Right kidney (tissue), 9 donors: ENCODE measurements around the gene RNF26.
A peak's percentile ranks its signal among the peaks of the same experiment; 100 is the strongest.

Experiments used
- DNase-seq: peaks from one replicate; pipeline ENCODE4 v3.0.0-alpha.2; 2016
- long read RNA-seq, 8 donors: transcript quantifications; one replicate each; lab custom pipeline, GENCODE V29; 2026

The RNF26 gene
- long read RNA-seq, donor 1, transcript RNF26-201 (1 exons, 2,787 nt) = major isoform, 47 of 47 reads
- long read RNA-seq, donor 1, partial matches to known transcripts = 0 of 47 reads
- long read RNA-seq, donor 1, other reads (novel, unspliced or antisense) = 0 of 47 reads
- long read RNA-seq, donor 2, transcript RNF26-201 (1 exons, 2,787 nt) = major isoform, 30 of 30 reads
- long read RNA-seq, donor 2, partial matches to known transcripts = 0 of 30 reads
- long read RNA-seq, donor 2, other reads (novel, unspliced or antisense) = 0 of 30 reads
- long read RNA-seq, donor 3, transcript RNF26-201 (1 exons, 2,787 nt) = major isoform, 21 of 21 reads
- long read RNA-seq, donor 3, partial matches to known transcripts = 0 of 21 reads
- long read RNA-seq, donor 3, other reads (novel, unspliced or antisense) = 0 of 21 reads
- long read RNA-seq, donor 4, transcript RNF26-201 (1 exons, 2,787 nt) = major isoform, 52 of 52 reads
- long read RNA-seq, donor 4, partial matches to known transcripts = 0 of 52 reads
- long read RNA-seq, donor 4, other reads (novel, unspliced or antisense) = 0 of 52 reads
- long read RNA-seq, donor 5, transcript RNF26-201 (1 exons, 2,787 nt) = major isoform, 25 of 25 reads
- long read RNA-seq, donor 5, partial matches to known transcripts = 0 of 25 reads
- long read RNA-seq, donor 5, other reads (novel, unspliced or antisense) = 0 of 25 reads
- long read RNA-seq, donor 6, transcript RNF26-201 (1 exons, 2,787 nt) = major isoform, 43 of 43 reads
- long read RNA-seq, donor 6, partial matches to known transcripts = 0 of 43 reads
- long read RNA-seq, donor 6, other reads (novel, unspliced or antisense) = 0 of 43 reads
- long read RNA-seq, donor 7, transcript RNF26-201 (1 exons, 2,787 nt) = major isoform, 86 of 86 reads
- long read RNA-seq, donor 7, partial matches to known transcripts = 0 of 86 reads
- long read RNA-seq, donor 7, other reads (novel, unspliced or antisense) = 0 of 86 reads
- long read RNA-seq, donor 8, transcript RNF26-201 (1 exons, 2,787 nt) = major isoform, 45 of 45 reads
- long read RNA-seq, donor 8, partial matches to known transcripts = 0 of 45 reads
- long read RNA-seq, donor 8, other reads (novel, unspliced or antisense) = 0 of 45 reads

DNA sequence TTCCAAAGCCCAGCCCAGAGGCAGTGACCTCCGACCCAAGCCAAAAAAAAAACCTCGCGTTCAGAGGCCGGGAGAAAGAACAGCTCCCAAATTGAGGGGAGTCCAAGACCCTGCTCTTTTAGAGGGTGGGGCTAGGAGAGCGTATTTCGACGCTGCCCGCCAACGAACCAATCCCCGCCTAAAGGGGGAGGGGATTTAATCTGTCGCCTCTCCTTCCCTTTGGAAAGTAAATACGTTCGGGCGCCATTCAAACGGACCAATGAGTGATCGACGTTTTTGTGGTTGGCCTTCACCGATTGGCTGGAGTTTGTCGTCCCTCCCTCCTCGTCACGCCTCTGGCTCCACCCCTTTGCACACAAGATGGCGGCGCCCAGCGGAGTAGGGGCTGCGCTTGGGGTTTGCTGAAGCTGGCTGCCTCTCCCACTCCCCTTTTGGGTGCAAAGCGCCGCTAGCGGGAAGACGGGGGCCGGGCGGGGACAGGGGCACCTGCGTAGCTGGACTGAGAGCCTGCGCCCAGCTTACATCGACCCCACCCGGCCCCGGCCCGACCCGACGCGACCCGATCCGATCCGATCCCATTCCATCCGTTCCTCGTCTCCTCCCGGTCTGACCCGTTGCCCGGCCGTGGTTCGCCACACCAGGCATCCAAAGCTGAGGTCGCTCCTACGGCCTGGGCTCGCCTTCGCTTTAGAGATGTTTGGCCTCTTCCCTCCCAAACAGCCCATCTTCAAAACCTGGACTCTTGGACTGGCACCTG is at the start of gene RNF26:
Gene RNF26, plus strand, starts transcription at position 354 of the 757 bp plus-strand sequence. CDS start 596 bp downstream, outside the sequence.
- peak; percentile 88 for DNase-seq

DNA sequence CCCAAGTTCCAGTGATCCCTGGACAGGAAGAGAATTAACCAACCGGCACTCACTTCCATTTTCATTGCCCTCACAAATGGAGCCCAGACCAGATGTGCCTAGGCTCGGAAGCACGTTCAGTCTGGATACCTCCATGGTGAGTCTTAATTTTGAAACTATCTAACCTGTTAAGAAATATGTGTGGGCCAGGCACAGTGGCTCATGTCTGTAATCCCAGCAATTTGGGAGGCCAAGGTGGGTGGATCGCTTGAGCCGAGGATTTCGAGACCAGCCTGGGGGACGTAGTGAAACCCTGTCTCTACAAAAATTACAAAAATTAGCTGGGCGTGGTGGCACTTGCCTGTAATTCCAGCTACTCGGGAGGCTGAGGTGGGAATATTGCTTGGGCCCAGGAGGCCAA is 48.9 kb upstream of the RNF26 start:
- DNase-seq = no peak

DNA sequence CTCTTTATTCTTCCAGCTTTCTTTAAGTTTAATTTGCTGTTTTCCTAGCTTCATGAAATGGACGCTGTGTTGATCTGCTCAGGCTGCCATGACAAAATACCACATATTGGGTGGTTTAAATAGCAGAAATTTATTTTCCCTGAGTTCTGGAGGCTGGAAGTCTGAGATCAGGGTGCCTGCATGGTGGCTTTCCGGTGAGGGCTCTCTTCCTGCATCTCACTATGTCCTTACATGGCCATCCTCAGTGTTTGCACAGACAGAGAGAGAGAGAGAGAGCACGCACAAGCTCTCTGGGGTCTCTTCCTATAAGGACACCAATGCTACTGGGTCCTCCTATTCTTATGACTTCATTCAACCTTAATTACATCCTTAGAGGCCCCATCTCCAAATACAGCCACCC is 46.1 kb upstream of the RNF26 start:
- no peak for DNase-seq

DNA sequence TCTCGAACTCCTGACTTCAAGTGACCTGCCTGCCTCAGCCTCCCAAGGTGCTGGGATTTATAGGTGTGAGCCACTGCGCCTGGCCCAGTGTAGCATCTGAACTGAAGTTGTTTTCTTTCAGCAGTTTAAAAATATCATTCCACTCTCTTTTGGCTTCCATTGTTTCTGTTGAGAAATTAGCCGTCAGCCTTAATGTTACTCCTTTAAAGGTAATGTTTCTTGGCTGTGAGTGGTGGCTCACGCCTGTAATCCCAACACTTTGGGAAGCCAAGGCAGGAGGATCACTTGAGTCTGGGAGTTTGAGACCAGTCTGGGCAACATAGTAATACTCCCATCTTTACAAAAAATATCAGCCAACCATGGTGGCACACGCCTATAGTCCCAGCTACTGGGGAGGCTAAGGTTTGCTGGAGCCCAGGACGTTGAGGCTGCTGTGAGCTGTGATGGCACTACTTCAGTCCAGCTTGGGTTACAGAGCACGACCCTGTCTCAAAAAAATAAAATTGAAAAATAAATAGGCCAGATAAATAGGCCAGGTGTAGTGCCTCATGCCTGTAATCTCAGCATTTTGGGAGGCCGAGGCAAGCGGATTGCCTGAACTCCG is 43.3 kb upstream of the RNF26 start:
- no peak for DNase-seq

DNA sequence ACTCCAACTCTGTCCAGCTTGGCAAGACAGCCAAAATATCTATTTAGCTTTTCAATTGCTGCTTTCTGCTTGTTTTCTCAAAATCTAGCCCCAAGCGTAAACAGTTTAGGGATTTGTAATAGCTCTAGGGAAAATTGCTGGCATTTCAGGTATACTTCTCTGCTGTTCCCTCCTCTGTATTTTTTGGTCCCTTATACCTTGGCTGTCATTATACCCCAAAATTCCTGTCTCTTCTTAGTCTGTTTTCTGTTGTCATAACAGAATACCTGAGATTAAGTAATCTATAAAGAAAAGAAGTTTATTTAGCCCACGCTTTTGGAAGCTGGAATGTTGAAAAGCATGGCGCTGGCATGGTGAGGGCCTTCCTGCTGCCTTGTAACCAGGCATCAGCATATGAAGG is 40.9 kb upstream of the RNF26 start:
- no peak for DNase-seq

DNA sequence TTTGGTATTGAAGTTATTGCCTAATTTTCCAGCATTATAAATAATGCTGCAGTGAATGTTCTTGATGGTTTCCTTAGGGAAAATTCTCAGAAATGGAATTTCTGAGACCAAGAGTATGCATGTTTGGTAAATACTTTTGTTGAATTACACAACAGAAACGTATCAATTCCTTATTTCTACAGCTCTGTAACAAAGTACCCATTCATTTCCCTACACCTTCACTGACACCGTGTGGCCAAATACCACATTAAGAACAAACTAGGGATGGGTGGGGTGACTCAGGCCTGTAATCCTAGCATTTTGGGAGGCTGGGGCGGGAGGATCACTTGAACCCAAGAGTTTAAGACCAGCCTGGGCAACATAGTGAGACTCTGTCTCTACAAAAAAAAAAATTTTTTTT is 39.1 kb upstream of the RNF26 start:
- no peak for DNase-seq

DNA sequence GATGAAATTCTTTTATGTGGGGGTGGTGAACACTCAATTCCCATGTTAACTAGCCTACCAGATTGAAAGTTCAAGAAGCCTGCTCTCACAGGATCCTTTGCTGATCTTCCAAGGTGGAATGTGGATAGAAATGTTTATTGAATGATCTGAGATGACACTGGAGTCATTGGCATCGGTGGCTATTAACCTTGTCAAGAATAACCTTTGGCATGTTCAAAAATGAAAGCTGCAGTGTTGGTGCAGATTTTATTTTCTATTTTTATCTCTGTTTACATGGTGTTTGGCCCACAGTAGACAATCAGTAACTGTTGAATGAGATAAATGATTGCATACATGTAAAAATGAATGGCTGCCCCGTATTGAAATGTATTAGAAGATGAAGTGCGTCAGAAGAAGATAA is 36.4 kb upstream of the RNF26 start:
- no peak for DNase-seq

DNA sequence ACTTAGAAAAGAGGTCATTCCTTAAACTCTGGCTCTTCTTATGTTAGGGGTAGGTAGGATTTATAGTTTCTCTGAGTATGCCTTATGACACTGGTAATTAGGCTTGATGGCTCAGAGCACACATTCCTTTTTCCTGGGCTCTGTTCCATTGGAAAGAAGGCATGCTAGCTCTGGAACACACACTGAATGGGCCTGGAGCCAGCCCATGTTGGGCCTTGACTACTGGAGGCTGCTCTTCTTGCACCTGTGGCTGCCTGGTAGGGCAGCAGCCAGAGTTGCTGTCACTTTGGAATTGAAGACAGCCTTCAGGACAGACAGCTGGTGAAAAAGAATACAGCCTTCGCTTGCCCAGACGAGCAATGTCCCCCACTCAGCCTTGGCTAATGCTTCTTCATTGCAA is 35.6 kb upstream of the RNF26 start:
- DNase-seq = no peak

DNA sequence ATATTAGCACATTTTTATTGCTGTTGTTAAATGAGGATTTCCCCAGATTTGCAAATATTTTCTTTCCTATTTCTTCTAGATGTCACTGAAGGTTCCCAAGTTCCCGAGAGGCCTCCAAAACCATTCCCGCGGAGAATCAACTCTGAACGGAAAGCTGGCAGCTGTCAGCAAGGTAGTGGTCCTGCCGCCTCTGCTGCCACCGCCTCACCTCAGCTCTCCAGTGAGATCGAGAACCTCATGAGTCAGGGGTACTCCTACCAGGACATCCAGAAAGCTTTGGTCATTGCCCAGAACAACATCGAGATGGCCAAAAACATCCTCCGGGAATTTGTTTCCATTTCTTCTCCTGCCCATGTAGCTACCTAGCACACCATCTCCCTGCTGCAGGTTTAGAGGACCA is 34.9 kb upstream of the RNF26 start:
- no peak for DNase-seq

DNA sequence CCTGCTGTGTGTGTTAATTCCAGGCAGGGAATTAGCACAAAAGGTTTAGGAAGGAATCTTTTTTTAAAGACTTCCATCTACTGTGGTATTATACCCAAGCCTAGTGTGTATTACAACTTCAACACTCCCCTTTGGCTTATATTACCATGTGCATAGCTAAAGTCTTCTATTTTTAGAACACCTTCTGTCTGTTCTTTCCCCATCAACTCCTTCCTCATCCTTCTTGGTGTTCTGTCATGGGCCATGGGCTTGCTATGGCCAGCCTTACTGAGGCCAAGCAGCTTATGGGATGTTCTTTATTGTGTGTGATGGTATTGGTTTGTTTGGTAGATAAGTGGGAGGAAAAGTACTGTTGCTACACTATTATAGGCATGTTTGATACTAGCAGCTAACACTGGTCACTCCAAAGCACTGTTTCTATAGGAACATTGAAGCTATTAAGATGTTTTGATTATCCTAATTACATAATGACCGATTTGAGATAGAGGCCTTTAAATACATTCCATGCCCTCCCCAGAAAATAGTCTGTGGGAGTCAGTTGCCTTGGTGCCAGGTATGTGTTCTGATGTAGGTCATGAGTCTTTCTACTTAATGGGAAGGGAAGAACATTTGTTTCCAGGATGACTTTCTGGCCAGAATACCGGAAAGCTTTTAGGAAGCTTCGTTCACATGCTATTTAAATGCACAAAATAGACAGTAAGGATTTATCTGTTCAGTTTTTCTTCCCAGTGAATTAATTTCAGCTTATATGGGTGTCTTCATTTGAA is 33.9 kb upstream of the RNF26 start:
- DNase-seq = no peak

DNA sequence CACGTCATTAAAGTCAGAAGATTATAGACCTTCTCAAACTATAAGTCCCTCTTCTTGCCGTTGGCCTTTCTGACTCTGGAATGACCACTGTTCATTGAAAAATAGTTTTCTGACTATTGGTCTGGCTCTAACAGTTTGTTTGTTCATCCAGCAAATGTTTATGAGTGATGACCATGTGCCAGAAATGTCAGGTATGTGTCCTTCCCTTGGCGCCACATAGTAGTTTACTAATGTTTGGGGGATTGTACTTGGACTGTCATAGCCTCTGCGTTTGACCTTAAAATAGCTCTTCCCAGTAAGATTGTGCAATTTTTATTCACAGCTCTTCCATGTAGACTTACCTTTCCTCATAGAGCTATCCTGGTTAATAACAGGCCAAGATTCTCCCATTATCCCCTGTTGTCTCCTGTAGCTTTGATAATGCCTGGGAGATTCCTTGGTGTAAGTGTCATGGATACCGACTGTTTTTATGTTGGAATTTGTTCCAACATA is 31.1 kb upstream of the RNF26 start:
- no peak for DNase-seq

DNA sequence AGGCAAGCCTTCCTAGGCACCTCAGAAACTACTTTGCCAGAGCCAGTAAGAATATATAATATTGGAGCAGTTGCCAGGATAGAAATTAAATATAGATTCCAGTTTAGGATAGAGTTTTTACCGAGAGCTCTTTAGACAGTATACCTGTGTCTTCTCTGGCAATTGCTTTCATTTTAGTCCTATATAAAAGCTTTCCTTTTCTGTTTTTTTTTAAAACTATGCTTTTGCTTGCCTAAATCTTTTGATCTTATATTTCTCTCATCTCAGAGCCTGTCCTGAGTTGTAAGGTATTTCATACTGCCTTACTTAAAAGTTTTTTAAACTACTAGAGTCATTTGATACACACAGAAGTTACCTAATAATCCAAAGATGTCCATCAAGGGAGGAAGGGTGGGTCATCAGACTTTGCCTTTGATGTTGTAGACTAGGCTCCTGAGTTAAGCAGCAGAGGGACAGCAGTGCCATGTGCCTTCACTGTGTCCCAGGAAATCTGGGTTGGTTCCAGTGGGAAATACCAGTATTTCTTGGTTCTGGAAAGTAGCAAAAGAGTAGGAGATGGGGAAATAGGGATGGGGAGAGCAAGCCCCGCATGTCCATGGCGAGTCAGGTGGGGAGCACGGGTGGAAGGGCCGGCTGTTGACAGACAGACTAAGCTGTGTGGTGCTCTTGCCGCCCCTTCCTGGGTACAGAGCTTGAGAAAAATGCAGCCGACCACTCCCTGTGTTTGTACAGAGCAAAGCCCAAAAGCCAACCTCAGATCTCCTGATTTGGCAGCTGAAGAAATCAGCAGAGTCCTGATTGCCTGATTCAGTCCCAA is 28.6 kb upstream of the RNF26 start:
- DNase-seq = no peak

DNA sequence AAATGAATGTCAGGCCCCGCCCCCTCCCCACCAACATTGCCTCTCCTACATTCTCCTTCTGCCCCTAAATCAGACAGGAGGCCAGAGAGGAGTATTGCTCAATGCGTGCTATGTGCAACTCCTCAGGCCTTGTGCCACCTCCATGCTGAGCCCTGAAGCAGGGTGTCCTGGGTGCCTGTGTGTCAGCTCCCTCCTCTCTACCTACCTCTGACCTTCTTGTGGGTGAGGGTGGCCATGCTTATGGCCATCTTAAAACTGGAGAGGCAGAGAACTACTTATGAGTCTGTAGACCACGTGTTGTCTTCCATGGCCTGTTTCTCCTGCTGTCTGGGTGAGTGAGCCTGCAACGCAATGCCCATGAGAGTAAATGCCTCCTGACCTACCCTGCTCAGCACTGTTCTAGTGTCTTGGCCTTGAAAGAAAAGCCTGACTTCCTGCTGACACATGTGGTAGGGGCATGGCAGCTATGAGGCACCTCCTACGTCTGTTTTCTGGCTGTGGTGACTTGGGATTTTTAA is 27.9 kb upstream of the RNF26 start:
- no peak for DNase-seq

DNA sequence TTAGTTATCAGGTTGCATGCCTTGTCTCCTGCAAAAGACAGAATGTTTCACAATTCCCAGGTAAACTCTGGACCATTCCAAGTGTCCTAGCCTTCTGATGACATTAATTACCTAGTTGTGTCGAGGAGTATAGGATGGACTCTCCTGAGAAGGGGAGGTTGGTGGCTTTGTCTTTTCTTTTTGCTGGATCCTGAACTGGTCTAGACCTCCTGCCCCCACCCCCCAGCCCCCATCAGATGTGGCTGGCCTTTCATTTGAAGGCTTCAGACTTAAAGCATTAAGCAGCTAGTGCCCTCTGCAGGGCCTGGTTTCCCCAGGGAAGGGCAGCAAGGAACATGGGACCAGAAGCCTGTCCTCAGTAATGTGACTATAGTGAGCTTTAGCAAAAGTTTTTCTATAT is 27.1 kb upstream of the RNF26 start:
- DNase-seq = no peak

DNA sequence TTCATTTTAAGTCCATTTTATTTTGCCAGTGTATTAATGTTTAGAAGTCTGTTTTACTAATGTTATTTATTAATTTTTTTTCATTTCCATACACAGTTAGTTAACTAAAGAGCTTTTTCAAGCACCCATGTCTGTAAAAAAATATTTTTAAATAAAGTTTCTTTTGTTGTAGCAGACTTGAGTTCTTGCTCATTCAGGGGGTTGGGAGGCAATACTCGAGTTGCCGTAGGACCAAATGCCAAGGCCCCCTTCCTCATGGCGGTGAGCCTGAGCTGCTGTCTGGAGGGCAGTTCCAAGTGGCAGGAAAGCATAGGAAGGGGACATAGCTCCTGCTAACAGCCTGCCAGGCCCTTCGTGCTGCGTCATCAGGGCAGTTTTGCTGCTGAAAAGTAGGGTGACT is 26.4 kb upstream of the RNF26 start:
- DNase-seq = no peak

DNA sequence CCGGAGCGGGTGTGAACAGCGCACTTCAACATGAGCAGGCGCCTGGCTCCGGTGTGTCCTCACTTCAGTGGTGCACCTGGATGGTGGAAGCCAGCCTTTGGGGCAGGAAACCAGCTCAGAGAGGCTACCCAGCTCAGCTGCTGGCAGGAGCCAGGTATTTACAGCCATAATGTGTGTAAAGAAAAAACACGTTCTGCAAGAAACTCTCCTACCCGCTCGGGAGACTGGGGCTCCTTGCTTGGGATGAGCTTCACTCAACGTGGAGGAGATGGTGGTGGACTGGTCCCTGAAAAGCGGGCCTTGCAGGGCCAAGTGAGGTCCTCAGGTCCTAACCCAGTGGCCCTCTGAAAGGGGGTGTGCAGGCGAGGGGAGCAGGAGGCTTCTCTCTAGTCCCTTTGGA is 24.9 kb upstream of the RNF26 start:
- no peak for DNase-seq

DNA sequence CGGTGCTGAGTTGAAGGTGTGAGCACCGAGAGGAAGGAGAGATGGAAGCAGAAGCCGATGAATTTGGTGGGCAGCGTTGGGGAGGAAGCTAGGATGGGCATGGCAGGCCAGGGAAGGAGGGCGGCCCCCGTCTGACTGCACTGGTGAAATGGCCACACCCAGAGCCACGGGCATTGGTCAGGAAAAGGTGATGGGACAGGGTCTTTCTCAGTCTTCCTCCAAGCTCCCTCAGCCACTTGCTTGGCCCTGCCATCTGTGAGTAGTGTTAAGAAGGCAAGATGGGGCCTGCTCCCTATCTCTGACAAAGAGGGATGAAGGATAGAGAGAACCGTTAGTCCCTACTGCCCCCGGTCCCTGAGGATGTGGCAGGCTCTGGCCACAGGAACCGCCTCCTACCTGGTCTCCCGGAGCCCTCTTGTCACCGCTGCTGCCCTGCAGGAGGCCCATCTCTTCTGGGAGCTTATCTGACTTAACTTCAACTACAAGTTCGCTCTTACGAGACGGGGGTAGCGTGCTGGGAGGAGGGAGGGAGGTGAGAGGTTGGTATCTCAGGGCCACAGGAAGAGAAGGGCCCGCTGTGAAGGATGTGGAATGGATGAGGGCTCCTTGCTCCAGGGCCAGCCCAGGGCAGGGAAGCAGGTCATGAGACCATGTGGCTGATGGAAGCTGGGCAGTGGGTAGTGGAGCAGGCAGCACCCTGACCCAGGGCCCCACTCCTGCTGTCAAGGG is 24.2 kb upstream of the RNF26 start:
- DNase-seq = no peak

DNA sequence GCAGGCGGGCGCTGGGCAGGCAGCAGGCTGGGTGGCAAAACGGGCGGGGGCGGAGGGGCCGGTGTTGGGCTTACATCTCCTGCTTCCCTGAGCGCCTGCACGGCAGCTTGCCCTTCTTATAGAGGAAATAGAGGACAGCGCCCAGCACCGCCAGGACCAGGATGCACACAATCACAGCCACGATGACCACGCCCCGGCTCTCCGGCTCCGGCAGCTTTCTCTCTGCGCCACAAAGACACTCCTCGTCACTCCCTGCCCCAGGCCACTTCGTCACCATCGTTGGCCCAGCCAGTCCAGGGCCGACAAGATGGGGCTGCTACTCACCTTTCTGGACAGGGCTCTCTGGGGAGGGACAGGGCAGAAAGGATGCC is 23.7 kb upstream of the RNF26 start:
- DNase-seq = no peak

DNA sequence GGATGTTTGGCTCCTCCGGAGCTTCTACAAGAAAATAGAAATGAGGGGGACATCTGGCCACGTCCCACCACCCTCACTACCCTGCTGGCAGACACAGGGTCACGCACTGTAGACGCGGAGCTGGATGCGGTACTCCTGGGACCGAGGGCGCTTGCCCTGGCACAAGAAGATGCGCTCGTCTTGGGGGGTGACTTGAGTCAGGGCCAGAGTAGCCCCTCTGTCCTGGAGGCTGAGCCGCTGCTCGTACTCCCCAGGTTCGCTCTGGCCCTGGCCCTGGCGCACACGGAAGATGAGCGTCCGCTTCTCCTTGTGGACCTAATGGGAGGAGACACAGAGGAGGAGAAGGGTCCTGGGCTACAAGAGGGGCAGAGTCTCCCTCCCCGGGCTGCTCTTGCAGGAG is 19.6 kb upstream of the RNF26 start:
- no peak for DNase-seq
